OCI-LY7 (cell line): Measurements from ENCODE around the gene ANKRD11.

Source experiments
- EZH2phosphoT487 ChIP-seq: fragments of 200-600 bp; sonication (generic); IDR thresholded peaks from 2 replicates; pipeline ENCODE4 v1.6.1; 2018; ENCODE audit warnings: low read depth, borderline replicate concordance, mild to moderate bottlenecking, mixed run types, antibody characterized with exemption, low read length, moderate library complexity, mixed read lengths
- TF ChIP-seq, protein P1 (sequence below): fragments of 200-600 bp; sonication (generic); conservative IDR thresholded peaks from 2 replicates; pipeline ENCODE4 v1.5.1; 2014; ENCODE audit warnings: mild to moderate bottlenecking, antibody characterized with exemption, low read length, moderate library complexity, mixed read lengths

DNA sequence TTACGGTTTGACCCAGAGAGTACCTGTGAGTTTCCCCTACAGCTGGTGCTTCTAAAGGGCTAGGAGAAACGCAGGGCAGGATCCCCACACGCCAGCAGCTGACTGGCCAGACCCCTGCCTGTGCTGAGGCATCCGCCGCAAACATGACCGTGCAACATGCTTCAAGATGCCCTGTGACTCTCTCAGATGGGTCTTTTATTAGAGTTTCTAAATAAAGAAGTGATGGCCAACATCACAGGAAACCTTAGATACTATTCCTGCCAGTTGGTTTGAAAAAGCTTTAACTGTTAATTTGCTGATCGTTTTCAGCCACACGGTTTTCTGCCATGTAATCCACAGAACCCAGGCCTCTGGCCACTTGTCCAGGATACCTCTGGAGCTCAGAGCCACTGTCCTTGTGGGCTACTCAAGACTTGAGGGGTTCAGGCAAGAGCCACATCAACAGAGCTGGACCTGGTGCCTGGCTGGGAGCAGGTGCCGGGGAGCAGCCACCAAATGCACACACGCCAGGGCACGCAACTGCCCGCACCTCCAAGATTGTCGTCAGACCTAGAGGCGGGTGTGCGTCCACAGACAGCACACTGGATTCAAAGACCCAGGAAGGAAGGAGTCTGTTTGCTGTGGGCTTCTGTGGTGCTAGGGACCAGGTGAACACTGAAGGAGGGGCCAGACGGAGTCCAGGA is 154.4 kb downstream of the ANKRD11 start:
- no peak for TF ChIP-seq EZH2phosphoT487
- TF ChIP-seq, protein P1, sequence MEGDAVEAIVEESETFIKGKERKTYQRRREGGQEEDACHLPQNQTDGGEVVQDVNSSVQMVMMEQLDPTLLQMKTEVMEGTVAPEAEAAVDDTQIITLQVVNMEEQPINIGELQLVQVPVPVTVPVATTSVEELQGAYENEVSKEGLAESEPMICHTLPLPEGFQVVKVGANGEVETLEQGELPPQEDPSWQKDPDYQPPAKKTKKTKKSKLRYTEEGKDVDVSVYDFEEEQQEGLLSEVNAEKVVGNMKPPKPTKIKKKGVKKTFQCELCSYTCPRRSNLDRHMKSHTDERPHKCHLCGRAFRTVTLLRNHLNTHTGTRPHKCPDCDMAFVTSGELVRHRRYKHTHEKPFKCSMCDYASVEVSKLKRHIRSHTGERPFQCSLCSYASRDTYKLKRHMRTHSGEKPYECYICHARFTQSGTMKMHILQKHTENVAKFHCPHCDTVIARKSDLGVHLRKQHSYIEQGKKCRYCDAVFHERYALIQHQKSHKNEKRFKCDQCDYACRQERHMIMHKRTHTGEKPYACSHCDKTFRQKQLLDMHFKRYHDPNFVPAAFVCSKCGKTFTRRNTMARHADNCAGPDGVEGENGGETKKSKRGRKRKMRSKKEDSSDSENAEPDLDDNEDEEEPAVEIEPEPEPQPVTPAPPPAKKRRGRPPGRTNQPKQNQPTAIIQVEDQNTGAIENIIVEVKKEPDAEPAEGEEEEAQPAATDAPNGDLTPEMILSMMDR: no peak
